GM10266 (cell line): Measurements from ENCODE around the gene RASD1.

Experiments used
- DNase-seq: peaks from one replicate; pipeline ENCODE4 v3.0.0; 2012; ENCODE audit errors: extremely low spot score
- TF ChIP-seq, protein P1 (sequence below): IDR thresholded peaks from 2 replicates; pipeline ENCODE4 v1.5.1; 2012; ENCODE audit warnings: mild to moderate bottlenecking, low read depth; ENCODE audit not compliant: control insufficient read depth, insufficient read depth; ENCODE audit errors: missing control alignments

RASD1 gene

DNA sequence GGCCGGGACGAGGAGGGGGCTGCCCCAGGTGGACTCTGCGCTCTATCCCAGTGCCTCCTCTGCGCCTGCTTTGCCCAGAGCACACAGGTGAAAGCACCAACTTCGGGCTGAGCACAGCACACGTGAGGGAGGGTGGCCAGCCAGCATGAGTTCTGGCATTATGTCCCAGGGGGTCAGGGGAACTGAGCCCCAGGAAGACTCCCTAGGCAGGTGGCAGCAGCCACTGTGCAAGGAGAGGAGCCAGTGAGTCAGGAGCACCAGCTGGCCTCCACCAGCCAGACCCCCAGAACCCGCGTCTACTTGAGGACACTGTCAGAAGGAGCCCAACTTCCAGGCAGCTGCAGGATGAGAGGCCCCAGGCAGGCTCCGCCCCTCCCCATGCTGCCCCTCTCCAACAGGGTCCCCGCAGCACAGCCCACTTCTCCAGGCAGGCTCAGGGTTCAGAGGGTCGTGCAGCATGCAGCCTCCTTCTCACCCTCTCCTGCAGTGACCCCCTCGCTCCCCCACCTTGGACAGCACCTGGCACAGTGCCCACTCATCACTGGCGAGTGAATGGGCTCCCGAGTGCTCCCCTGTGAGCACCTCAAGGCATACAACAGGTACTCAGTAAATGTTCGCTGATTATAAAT lies 44.2 kb upstream of the RASD1 start:
- DNase-seq: no peak
- TF ChIP-seq, protein P1, sequence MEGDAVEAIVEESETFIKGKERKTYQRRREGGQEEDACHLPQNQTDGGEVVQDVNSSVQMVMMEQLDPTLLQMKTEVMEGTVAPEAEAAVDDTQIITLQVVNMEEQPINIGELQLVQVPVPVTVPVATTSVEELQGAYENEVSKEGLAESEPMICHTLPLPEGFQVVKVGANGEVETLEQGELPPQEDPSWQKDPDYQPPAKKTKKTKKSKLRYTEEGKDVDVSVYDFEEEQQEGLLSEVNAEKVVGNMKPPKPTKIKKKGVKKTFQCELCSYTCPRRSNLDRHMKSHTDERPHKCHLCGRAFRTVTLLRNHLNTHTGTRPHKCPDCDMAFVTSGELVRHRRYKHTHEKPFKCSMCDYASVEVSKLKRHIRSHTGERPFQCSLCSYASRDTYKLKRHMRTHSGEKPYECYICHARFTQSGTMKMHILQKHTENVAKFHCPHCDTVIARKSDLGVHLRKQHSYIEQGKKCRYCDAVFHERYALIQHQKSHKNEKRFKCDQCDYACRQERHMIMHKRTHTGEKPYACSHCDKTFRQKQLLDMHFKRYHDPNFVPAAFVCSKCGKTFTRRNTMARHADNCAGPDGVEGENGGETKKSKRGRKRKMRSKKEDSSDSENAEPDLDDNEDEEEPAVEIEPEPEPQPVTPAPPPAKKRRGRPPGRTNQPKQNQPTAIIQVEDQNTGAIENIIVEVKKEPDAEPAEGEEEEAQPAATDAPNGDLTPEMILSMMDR: no peak

GRCh38 chr17:17539591-17539990 lies 43.4 kb upstream of the RASD1 start:
- DNase-seq: no peak
- TF ChIP-seq, protein P1: no peak

GRCh38 chr17:17538417-17539391 lies 42.5 kb upstream of the RASD1 start:
- no peak for DNase-seq
- TF ChIP-seq, protein P1: no peak

DNA sequence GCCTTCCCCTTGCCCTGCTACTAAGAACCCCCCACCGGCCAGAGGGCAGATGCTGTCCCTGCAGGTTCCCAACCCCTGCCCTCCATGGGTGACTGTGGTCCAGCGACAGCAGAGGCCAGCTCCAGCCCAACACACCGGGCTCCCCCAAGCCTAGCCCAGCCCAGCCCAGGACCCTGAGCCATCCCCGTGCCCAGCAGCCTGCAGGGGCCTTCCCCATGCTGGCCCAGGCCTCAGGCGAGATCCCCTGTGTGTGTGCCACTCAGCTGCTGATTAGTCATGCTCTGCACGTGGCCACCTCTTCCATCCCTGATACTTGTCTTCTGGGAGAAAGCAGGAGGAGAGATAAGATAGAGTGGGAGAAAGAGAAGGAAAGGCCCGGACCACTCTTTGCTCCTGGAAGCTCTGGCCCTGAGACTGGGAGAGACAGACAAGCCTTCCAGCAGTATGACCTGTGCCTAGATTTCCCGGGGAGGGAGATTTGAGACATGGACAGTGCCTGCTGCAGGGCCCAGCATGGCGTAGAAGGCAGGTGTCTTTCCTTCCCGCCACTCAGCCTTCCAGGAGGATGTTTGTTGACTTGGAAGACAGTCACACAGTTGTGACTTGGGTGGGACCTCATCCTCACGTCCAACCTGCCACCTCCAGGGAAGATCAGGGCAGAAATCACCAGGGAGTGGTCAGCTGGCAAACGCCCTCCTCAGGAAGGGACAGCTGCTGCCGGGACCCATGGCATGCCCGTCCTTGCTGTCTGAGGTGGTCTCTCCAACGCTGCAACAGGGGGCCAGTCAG lies 41.3 kb upstream of the RASD1 start:
- DNase-seq: no peak
- TF ChIP-seq, protein P1: no peak

DNA sequence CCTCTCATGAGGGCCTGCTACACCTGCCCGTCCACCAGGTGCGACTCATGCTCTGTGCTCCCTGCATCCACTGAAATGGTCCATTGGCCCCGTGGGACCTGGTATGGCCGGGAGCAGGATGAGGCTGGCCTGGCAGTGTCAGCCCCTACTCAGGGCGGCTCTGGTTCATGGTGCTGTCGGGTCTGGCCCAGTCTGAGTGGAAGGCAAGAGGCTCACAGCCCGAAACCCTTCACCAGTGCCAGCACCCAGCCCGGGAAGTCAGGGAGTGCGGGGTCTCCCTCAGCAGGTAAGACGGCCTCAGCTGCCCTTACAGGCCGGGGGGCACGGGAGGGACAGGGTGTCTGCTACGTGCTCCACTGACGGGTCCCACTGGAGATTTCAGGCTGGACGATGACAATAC lies 40.5 kb upstream of the RASD1 start:
- TF ChIP-seq, protein P1: no peak
- DNase-seq: no peak

DNA sequence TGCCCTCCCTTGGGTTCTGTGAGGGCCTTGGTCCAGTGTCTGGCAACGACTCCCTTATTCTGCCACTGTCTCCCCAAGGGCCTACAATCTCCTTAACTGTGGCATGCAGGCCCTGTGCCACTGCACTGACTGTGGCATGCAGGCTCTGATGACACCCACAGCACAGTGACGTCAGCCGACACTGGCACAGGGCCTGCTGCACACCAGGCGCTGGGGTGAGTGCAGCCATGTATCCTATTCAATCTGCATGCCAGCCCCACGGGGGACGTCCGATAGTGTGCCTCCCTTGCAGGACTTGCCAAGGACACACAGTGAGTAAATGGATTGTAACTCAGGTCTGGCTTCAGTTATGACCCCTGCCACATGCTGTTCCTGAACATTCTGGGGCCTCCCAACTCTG lies 39.8 kb upstream of the RASD1 start:
- DNase-seq: no peak
- TF ChIP-seq, protein P1: no peak
